T-helper 1 cell treated with Interleukin-12 subunit alpha and Interleukin-12 subunit beta and Interleukin-4 antibody, amounts not matched to agents 30 μg/mL and 1 μg/mL, for 36 hours (primary cell): ENCODE measurements around the gene EFR3B.

ENCODE experiments used
- H3K27ac Mint-ChIP-seq: one replicate; pipeline ENCODE4 v1.8.0; 2021; ENCODE audit warnings: mild to moderate bottlenecking, mixed read lengths
- H3K27me3 Mint-ChIP-seq: one replicate; pipeline ENCODE4 v1.8.0; 2021; ENCODE audit warnings: low read depth, mixed read lengths
- H3K36me3 Mint-ChIP-seq: one replicate; pipeline ENCODE4 v1.8.0; 2021; ENCODE audit warnings: low read depth, mixed read lengths
- H3K4me1 Mint-ChIP-seq: one replicate; pipeline ENCODE4 v1.8.0; 2021; ENCODE audit warnings: low read depth, mixed read lengths
- H3K4me3 Mint-ChIP-seq: one replicate; pipeline ENCODE4 v1.8.0; 2021; ENCODE audit warnings: mild to moderate bottlenecking, moderate library complexity, mixed read lengths
- H3K9me3 Mint-ChIP-seq: one replicate; pipeline ENCODE4 v1.8.0; 2021; ENCODE audit warnings: mixed read lengths

The EFR3B gene

DNA sequence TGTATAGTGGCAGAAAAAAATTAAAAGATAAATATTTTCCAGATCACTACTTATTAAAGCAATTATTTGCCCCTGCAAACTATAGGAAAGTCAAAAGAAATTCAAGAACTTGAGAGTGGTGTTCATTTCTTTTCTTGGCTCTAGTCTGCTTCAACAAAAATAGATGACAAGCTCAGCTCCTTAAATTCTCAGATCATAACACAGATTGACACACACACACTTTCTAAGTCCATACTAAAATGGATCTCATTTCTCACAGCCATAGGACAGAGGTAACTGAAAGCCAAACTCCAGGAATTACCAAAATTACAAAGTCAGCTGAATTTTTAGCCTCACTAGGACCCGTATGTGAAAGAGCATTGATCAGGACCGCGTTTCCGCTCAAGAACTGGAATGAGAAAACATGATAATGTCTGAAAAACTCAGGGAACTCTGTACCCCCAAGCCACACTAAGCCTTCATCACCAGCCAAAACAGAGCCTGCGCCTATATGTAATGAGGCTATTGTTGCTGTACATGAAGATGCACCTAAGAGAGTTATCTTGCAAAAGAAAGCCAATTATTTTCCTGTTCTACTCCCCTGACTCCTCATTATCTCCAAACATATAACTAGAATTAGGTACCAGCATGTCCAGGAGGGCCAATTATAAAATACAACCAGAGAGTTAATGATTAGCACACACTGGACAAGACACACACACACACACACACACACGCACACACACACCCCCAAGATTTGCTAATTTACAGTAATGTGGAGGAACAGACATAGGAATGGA is 16.5 kb upstream of the EFR3B start:
- Mint-ChIP-seq H3K27me3 (peaks cover 14% of the 10 kb centered on the region), H3K9me3 (no peaks in the 10 kb centered on the region), H3K4me1 (no peaks in the 10 kb centered on the region), H3K4me3 (no peak overlapping the region), H3K36me3 (no peaks in the 10 kb centered on the region), H3K27ac (no peak overlapping the region)

GRCh38 chr2:25026008-25026530 is 15.8 kb upstream of the EFR3B start:
- no peaks in the 10 kb centered on the region for H3K9me3 Mint-ChIP-seq
- H3K4me1 Mint-ChIP-seq = peaks cover 2% of the 10 kb centered on the region
- H3K36me3 Mint-ChIP-seq = no peaks in the 10 kb centered on the region

GRCh38 chr2:25029183-25029554 is 12.7 kb upstream of the EFR3B start:
- no peaks in the 10 kb centered on the region for H3K9me3 Mint-ChIP-seq
- no peak overlapping the region for H3K27ac Mint-ChIP-seq
- H3K36me3 Mint-ChIP-seq = no peaks in the 10 kb centered on the region
- no peak overlapping the region for H3K4me3 Mint-ChIP-seq
- peaks cover 9% of the 10 kb centered on the region for H3K27me3 Mint-ChIP-seq
- peaks cover 2% of the 10 kb centered on the region for H3K4me1 Mint-ChIP-seq

More at GRCh38 chr2:25026008-25026530, 15.8 kb upstream of the EFR3B start:
- peaks cover 14% of the 10 kb centered on the region for H3K27me3 Mint-ChIP-seq
- H3K27ac Mint-ChIP-seq = no peak overlapping the region
- no peak overlapping the region for H3K4me3 Mint-ChIP-seq

DNA sequence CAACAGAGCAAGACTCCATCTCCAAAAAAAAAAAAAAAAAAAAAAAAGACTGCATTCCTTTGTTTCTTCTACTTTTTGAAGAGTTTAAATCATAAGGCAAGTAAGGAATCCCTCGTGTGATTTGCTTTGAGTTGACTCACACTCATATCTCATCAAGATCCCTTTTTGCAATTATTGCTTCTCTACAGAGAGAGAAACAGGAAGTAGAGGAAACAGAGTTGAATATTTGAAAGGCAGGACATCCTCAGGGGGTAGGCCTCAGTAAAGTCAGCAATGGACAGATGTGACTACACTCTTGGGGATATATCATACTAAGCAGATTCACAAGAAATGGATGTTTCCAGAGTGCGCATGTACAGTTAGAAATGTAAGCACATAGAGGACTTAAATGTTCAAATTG is 11.2 kb upstream of the EFR3B start:
- H3K27me3 Mint-ChIP-seq = peaks cover 6% of the 10 kb centered on the region
- peaks cover 2% of the 10 kb centered on the region for H3K4me1 Mint-ChIP-seq
- no peak overlapping the region for H3K27ac Mint-ChIP-seq
- H3K4me3 Mint-ChIP-seq = no peak overlapping the region
- H3K9me3 Mint-ChIP-seq = no peaks in the 10 kb centered on the region
- no peaks in the 10 kb centered on the region for H3K36me3 Mint-ChIP-seq

DNA sequence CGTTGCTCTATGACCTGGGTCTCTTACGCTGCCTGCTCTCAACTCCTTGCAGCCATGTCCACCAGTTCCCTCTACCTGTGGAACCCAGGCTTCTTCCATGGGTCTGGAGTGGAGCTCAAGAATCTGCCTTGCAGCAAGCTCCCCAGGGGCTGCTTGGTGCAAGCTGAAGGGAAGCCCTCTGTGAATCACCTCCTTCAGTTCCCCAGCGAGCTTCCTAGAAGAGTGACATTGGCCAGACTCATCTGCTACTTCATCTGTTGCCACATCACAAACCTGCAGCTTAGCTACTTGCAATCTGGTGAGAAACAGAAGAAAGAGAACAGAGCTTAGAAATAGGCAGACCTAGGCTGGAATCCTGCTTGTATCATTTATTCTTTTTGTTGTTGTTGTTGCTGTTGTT is 9.8 kb upstream of the EFR3B start:
- Mint-ChIP-seq H3K9me3 (no peaks in the 10 kb centered on the region), H3K36me3 (no peaks in the 10 kb centered on the region), H3K4me1 (peaks cover 2% of the 10 kb centered on the region), H3K27me3 (peaks cover 3% of the 10 kb centered on the region), H3K4me3 (no peak overlapping the region), H3K27ac (no peak overlapping the region)

- peaks cover 2% of the 10 kb centered on the region for H3K4me1 Mint-ChIP-seq
- H3K4me3 Mint-ChIP-seq = no peak overlapping the region
- H3K27me3 Mint-ChIP-seq = no peaks in the 10 kb centered on the region
- no peaks in the 10 kb centered on the region for H3K9me3 Mint-ChIP-seq
- no peaks in the 10 kb centered on the region for H3K36me3 Mint-ChIP-seq
- no peak overlapping the region for H3K27ac Mint-ChIP-seq
Measured at GRCh38 chr2:25032901-25033300, 9.0 kb upstream of the EFR3B start.

- H3K36me3 Mint-ChIP-seq = no peaks in the 10 kb centered on the region
- H3K4me1 Mint-ChIP-seq = peaks cover 2% of the 10 kb centered on the region
- H3K27ac Mint-ChIP-seq = no peak overlapping the region
- H3K27me3 Mint-ChIP-seq = peaks cover 3% of the 10 kb centered on the region
- H3K9me3 Mint-ChIP-seq = no peaks in the 10 kb centered on the region
- H3K4me3 Mint-ChIP-seq = no peak overlapping the region
Measured at GRCh38 chr2:25034081-25034480, 7.8 kb upstream of the EFR3B start.

GRCh38 chr2:25035537-25036220 is 6.2 kb upstream of the EFR3B start:
- Mint-ChIP-seq H3K9me3 (no peaks in the 10 kb centered on the region), H3K36me3 (no peaks in the 10 kb centered on the region), H3K4me1 (peaks cover 2% of the 10 kb centered on the region), H3K27me3 (peaks cover 11% of the 10 kb centered on the region), H3K27ac (no peak overlapping the region), H3K4me3 (no peak overlapping the region)

DNA sequence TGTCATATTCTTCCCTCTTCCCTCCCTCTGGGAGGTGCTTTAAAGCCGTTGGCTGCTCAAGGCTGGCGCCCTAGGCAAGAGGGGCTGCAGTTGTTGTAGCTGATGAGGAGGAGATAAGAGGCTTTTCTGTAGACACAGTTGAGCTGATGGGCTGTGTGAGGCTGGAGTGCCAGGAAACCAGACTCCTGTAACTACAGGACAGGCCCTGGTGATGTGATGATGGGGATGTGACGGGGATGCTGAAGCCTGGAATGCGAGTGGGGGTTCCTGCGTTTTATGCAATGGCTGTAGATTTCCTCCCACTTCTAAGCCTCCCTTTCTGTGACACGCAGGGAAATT is 5.7 kb upstream of the EFR3B start:
- H3K27ac Mint-ChIP-seq = no peak overlapping the region
- H3K27me3 Mint-ChIP-seq = peaks cover 16% of the 10 kb centered on the region
- H3K4me3 Mint-ChIP-seq = no peak overlapping the region
- H3K36me3 Mint-ChIP-seq = no peaks in the 10 kb centered on the region
- H3K4me1 Mint-ChIP-seq = peaks cover under 1% of the 10 kb centered on the region
- no peaks in the 10 kb centered on the region for H3K9me3 Mint-ChIP-seq

DNA sequence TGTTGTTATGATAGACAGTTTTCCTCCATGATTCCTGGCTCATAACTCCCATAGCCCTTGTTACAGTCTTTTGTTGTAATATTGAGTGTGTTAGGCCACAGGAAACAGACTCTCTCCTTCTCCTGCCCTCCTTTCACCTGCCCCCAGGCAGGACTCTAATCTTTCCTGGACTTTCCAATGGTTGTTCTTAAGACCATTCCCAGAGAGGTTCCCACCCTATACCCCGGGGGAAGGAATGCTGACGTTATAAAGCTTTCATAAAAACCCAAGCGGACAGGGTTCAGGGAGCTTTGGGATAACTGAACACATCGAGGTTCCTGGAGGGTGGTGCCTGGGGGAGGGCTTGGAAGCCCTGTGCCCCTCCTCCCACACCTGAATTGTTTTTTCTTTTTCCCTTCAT is 2.8 kb upstream of the EFR3B start:
- Mint-ChIP-seq H3K27ac (no peak overlapping the region), H3K4me3 (no peak overlapping the region)

DNA sequence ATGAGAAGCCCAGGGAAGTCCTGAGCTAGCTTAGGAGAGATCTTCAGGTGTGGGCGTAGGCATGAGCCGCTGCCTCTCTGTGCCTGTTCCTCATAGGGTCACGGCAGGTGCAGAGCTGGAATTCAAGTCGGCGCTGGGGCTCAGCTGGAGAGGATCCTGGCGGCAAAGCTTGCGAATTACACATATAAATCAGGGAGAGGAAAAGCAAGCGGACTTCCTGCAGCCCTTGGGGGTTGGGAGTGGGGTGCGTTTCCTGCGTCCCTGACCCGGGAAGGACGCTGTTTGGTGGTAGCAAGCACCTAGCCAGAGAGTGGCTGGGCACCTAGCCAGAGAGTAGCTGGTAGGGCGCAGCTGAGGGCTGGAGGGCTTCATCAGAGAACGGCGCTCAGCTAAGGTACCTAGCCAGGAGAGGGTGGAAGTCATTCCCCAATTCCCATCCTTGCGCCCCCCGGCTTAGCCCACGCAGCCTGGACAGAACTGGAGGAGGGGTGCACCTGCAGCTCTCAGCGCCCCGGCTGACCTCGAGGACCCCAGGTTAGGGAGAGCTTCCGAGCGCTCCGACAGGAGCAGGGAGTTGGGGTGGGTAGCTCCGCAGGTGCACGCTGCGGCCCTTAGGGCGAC is 459 bp upstream of the EFR3B start:
- Mint-ChIP-seq H3K36me3 (no peaks in the 10 kb centered on the region), H3K4me3 (peak overlapping the region; percentile 78), H3K27ac (peak overlapping the region; percentile 19), H3K9me3 (no peaks in the 10 kb centered on the region), H3K27me3 (peaks cover 56% of the 10 kb centered on the region), H3K4me1 (peaks cover 16% of the 10 kb centered on the region)

More for the DNA sequence above, 2.8 kb upstream of the EFR3B start:
- Mint-ChIP-seq H3K36me3 (no peaks in the 10 kb centered on the region), H3K4me1 (peaks cover 12% of the 10 kb centered on the region), H3K9me3 (no peaks in the 10 kb centered on the region), H3K27me3 (peaks cover 36% of the 10 kb centered on the region)

DNA sequence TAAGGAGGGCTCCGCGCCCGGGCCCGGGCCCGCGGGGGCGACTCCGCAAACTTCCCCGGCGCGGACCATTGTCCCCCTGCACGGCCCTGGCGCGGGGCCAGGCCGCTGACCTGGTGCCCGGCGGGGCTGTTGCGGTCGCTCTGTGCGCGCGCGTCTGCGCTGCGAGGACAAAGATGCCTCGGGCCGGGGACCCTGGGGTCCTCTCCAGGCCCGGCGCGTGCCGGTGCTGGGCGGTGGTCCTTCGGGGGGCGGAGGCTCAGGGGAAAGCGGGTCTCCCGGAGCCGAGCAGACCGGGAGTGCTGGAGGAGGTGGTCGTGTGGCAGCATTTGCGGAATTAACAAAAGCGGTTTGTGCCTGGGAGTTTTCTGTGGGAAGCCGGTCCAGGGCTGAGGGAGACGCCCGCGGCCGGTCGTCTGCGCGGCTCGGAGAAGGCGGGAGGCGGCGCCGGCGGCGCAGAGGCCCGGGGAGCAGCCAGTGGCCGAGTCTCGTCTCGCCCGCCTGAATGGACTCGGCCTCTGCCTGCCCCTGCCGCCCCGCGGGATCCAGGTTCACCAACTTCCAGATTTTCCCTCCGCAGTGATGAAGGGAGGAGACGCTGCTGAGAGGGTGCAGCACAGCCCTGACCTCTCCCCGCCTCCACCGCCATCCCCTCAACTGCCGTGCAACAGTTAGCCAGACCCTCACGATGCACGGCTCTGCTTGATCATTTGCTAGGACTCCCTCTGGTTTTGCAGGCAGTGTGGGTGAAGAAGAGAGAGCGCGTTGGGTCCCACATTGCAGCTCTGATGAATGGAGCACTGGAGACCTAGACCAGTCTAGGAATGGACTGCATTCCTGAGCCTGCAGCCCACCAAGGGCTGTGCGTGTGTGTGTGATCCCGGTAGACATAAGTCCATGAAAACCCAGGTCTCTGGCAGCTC is 705 bp downstream of the EFR3B start:
- Mint-ChIP-seq H3K4me1 (peaks cover 16% of the 10 kb centered on the region), H3K27me3 (peaks cover 56% of the 10 kb centered on the region), H3K9me3 (no peaks in the 10 kb centered on the region), H3K27ac (no peak overlapping the region), H3K4me3 (peak overlapping the region; percentile 82), H3K36me3 (no peaks in the 10 kb centered on the region)

DNA sequence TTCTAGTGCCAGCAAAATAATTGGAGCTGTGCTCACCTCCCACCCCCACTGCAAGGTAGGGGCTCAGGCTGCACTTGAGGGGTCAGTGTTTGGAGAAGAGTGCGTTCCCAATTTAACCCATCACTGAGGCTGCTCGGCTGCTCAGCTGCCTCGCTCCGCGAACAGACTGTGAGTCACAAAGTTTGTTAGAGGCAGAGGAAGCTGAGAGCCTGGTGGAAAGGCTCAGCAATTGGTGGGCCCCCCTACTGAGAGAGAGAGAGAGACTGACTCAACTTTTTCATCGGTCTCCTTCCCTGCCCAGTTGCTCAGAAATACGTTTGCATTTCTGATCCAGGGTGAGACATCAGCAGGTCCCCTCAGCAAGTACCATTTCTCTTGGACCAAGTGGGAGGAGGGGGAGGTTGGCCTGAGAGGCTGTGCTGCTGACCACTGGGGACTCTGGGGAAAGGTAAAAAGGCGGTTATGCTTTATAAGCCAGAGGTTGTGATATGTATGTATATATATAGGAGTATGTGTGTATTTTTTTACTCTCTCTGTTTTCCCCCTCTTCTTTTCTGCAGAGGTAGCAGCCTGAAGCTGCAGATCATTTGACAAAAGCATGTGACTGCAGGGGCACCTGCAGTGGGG is 1.5 kb downstream of the EFR3B start:
- Mint-ChIP-seq H3K4me1 (peaks cover 16% of the 10 kb centered on the region), H3K9me3 (no peaks in the 10 kb centered on the region), H3K4me3 (peak overlapping the region; percentile 82), H3K27ac (no peak overlapping the region), H3K36me3 (no peaks in the 10 kb centered on the region), H3K27me3 (peaks cover 56% of the 10 kb centered on the region)

- Mint-ChIP-seq H3K4me3 (no peak overlapping the region), H3K36me3 (no peaks in the 10 kb centered on the region), H3K27ac (no peak overlapping the region), H3K27me3 (peaks cover 56% of the 10 kb centered on the region), H3K4me1 (peaks cover 16% of the 10 kb centered on the region), H3K9me3 (no peaks in the 10 kb centered on the region)
Measured at GRCh38 chr2:25044011-25044410, 2.1 kb downstream of the EFR3B start.
